ENCODE data around the gene IKZF4. TPM values are rescaled to one million over a fixed set of nuclear protein-coding genes. Genes with fewer than 3 reads are reported as not detected.
A peak's percentile ranks its signal among the peaks of the same experiment; 100 is the strongest.

The IKZF4 gene
- total and polyA plus RNA-seq, 2 experiments from 2014 or later, result 4.6 to 9.0 TPM

DNA sequence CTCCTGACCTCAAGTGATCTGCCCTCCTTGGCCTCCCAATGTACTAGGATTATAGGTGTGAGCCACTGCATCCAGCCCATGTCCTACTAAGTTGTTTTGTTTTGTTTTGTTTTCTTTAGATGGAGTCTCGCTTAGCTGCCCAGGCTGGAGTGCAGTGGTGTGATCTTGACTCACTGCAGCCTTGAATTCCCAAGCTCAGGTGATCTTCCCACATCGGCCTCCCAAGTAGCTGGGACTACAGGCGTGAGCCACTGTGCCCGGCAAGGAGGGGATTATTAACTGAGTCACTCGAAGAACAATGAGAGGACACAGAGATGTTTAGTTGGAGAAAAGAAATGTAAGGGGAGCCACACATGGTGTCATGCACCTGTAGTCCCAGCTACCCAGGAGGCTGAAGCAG, 41.1 kb downstream of the IKZF4 start:
- TF ChIP-seq EZH2phosphoT487 (IDR thresholded peaks at IDR 0.05; ENCODE audit: unreplicated experiment) (no peak), POLR2AphosphoS5 (IDR thresholded peaks at IDR 0.05; ENCODE audit: low read depth) (no peak), ZNF114 (CRISPR knock-in tag; IDR thresholded peaks at IDR 0.05) (no peak), ZNF331 (CRISPR knock-in tag; IDR thresholded peaks at IDR 0.05; ENCODE audit: low read depth) (no peak), REST (IDR thresholded peaks at IDR 0.05; ENCODE audit: unreplicated experiment) (no peak), JUNB (IDR thresholded peaks at IDR 0.05; ENCODE audit: unreplicated experiment) (no peak), CREB1 (CRISPR knock-in tag; IDR thresholded peaks at IDR 0.05; ENCODE audit: low read depth) (no peak), EZH2 (IDR thresholded peaks at IDR 0.05; ENCODE audit: low read depth, unreplicated experiment) (no peak), ETS1 (IDR thresholded peaks at IDR 0.05) (no peak)
- TF ChIP-seq, protein P1, sequence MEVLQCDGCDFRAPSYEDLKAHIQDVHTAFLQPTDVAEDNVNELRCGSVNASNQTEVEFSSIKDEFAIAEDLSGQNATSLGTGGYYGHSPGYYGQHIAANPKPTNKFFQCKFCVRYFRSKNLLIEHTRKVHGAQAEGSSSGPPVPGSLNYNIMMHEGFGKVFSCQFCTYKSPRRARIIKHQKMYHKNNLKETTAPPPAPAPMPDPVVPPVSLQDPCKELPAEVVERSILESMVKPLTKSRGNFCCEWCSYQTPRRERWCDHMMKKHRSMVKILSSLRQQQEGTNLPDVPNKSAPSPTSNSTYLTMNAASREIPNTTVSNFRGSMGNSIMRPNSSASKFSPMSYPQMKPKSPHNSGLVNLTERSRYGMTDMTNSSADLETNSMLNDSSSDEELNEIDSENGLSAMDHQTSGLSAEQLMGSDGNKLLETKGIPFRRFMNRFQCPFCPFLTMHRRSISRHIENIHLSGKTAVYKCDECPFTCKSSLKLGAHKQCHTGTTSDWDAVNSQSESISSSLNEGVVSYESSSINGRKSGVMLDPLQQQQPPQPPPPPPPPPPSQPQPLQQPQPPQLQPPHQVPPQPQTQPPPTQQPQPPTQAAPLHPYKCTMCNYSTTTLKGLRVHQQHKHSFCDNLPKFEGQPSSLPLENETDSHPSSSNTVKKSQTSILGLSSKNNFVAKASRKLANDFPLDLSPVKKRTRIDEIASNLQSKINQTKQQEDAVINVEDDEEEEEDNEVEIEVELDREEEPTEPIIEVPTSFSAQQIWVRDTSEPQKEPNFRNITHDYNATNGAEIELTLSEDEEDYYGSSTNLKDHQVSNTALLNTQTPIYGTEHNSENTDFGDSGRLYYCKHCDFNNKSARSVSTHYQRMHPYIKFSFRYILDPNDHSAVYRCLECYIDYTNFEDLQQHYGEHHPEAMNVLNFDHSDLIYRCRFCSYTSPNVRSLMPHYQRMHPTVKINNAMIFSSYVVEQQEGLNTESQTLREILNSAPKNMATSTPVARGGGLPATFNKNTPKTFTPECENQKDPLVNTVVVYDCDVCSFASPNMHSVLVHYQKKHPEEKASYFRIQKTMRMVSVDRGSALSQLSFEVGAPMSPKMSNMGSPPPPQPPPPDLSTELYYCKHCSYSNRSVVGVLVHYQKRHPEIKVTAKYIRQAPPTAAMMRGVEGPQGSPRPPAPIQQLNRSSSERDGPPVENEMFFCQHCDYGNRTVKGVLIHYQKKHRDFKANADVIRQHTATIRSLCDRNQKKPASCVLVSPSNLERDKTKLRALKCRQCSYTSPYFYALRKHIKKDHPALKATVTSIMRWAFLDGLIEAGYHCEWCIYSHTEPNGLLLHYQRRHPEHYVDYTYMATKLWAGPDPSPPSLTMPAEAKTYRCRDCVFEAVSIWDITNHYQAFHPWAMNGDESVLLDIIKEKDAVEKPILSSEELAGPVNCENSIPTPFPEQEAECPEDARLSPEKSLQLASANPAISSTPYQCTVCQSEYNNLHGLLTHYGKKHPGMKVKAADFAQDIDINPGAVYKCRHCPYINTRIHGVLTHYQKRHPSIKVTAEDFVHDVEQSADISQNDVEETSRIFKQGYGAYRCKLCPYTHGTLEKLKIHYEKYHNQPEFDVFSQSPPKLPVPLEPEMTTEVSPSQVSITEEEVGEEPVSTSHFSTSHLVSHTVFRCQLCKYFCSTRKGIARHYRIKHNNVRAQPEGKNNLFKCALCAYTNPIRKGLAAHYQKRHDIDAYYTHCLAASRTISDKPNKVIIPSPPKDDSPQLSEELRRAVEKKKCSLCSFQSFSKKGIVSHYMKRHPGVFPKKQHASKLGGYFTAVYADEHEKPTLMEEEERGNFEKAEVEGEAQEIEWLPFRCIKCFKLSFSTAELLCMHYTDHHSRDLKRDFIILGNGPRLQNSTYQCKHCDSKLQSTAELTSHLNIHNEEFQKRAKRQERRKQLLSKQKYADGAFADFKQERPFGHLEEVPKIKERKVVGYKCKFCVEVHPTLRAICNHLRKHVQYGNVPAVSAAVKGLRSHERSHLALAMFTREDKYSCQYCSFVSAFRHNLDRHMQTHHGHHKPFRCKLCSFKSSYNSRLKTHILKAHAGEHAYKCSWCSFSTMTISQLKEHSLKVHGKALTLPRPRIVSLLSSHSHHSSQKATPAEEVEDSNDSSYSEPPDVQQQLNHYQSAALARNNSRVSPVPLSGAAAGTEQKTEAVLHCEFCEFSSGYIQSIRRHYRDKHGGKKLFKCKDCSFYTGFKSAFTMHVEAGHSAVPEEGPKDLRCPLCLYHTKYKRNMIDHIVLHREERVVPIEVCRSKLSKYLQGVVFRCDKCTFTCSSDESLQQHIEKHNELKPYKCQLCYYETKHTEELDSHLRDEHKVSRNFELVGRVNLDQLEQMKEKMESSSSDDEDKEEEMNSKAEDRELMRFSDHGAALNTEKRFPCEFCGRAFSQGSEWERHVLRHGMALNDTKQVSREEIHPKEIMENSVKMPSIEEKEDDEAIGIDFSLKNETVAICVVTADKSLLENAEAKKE (CRISPR knock-in tag; IDR thresholded peaks at IDR 0.05), result no peak
- ATAC-seq (no peak), DNase-seq (ENCODE audit: low spot score) (no peak)
- no peaks in the 10 kb centered on the region for H3K4me1 Mint-ChIP-seq
- no peaks in the 10 kb centered on the region for H3K79me2 ChIP-seq (replicated peaks; ENCODE audit: insufficient read depth)
- H3K4me3 Mint-ChIP-seq, result no peak overlapping the region; the same call in 2 of the 3 replicates
- H3K9me3 Mint-ChIP-seq, result no peaks in the 10 kb centered on the region
- no peaks in the 10 kb centered on the region for H3K9me2 ChIP-seq (ENCODE audit: insufficient read depth)
- no peaks in the 10 kb centered on the region for H4K20me1 ChIP-seq (replicated peaks; ENCODE audit: insufficient read depth)
- H3K4me1 ChIP-seq (ENCODE audit: insufficient read depth), result no peaks in the 10 kb centered on the region
- no peaks in the 10 kb centered on the region for H3K27me3 ChIP-seq (ENCODE audit: insufficient read depth)
- H3F3A ChIP-seq (replicated peaks; ENCODE audit: low read depth), result 0 out of 2 replicates have a peak, but pooled peaks cover 4% of the 10 kb centered on the region
- peak overlapping the region; percentile 32; the same call in 1 of the 2 replicates for H2AFZ ChIP-seq
- no peak overlapping the region for H3K4me3 ChIP-seq
- H3K27ac Mint-ChIP-seq, result no peak overlapping the region
- H3K36me3 ChIP-seq (ENCODE audit: insufficient read depth), result no peaks in the 10 kb centered on the region
- no peak overlapping the region for H3K4me2 ChIP-seq
- no peaks in the 10 kb centered on the region for H3K36me3 Mint-ChIP-seq (ENCODE audit: low read depth)
- peaks cover 6% of the 10 kb centered on the region for H3K27me3 Mint-ChIP-seq (ENCODE audit: insufficient read depth, low read depth, poor library complexity)
- H3K27ac ChIP-seq (ENCODE audit: low read depth), result no peak overlapping the region
